Measurements from ENCODE around the gene PLOD2. TPM values are rescaled to one million over a fixed set of nuclear protein-coding genes. Genes with fewer than 3 reads are reported as not detected.

The PLOD2 gene
- total and polyA plus RNA-seq, 2 of the 8 experiments (the other 6 are each of a cell fraction or from before 2014, with no cell fraction given) = 4.0 to 28.7 TPM

DNA sequence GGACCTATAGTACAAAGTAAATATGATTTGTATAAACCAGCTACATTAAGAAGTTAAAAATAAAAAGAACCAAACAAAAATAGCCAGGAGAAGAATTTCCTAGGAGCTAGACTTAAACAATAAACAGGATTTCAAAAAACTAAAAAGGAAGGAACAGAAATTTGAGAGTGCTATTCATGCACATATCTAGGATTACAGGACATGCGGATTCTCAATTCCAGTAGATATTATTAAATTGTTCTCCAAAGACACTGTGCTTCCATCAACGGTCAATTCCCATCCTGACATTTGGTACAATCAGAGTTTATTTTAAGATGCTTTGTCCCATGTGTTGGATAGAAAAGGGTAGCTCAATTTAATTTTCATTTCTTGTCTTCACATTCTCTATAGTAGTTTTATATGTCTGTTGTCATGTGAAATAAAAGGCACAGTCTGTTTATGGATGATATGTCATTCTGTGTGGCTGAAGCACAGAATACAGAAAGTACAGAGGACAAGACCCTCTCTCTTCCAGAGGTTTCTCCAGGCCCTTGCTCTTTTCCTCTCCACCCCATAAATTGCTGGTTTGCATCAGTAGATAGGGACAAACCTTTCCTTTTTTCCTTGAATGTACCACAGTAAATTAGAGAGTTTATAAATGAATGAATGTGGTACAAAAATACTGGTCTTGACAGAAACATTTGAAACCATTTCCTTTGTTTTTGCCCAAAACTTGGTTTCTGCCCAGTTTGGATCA lies 3.5 kb downstream of the PLOD2 start (continued):
- TF ChIP-seq NANOG (IDR thresholded peaks at IDR 0.05; ENCODE audit: insufficient read depth, low read depth, low read length, poor library complexity, severe bottlenecking) = no peak
- no peak for TF ChIP-seq GABPA (IDR thresholded peaks at IDR 0.05; ENCODE audit: borderline replicate concordance, insufficient read depth, low read length)
- TF ChIP-seq PHF8 (conservative IDR thresholded peaks at IDR 0.05; ENCODE audit: low read depth, low read length) = no peak
- no peak for TF ChIP-seq POLR2A (IDR thresholded peaks at IDR 0.05; ENCODE audit: control extremely low read depth in 1 of 2, low read depth in 2 of 2, low read length in 2 of 2)
- no peak for TF ChIP-seq ASH2L (IDR thresholded peaks at IDR 0.05; ENCODE audit: low read length)
- TF ChIP-seq TAF1 (IDR thresholded peaks at IDR 0.05; ENCODE audit: low read depth, low read length) = no peak
- TF ChIP-seq, protein P1, sequence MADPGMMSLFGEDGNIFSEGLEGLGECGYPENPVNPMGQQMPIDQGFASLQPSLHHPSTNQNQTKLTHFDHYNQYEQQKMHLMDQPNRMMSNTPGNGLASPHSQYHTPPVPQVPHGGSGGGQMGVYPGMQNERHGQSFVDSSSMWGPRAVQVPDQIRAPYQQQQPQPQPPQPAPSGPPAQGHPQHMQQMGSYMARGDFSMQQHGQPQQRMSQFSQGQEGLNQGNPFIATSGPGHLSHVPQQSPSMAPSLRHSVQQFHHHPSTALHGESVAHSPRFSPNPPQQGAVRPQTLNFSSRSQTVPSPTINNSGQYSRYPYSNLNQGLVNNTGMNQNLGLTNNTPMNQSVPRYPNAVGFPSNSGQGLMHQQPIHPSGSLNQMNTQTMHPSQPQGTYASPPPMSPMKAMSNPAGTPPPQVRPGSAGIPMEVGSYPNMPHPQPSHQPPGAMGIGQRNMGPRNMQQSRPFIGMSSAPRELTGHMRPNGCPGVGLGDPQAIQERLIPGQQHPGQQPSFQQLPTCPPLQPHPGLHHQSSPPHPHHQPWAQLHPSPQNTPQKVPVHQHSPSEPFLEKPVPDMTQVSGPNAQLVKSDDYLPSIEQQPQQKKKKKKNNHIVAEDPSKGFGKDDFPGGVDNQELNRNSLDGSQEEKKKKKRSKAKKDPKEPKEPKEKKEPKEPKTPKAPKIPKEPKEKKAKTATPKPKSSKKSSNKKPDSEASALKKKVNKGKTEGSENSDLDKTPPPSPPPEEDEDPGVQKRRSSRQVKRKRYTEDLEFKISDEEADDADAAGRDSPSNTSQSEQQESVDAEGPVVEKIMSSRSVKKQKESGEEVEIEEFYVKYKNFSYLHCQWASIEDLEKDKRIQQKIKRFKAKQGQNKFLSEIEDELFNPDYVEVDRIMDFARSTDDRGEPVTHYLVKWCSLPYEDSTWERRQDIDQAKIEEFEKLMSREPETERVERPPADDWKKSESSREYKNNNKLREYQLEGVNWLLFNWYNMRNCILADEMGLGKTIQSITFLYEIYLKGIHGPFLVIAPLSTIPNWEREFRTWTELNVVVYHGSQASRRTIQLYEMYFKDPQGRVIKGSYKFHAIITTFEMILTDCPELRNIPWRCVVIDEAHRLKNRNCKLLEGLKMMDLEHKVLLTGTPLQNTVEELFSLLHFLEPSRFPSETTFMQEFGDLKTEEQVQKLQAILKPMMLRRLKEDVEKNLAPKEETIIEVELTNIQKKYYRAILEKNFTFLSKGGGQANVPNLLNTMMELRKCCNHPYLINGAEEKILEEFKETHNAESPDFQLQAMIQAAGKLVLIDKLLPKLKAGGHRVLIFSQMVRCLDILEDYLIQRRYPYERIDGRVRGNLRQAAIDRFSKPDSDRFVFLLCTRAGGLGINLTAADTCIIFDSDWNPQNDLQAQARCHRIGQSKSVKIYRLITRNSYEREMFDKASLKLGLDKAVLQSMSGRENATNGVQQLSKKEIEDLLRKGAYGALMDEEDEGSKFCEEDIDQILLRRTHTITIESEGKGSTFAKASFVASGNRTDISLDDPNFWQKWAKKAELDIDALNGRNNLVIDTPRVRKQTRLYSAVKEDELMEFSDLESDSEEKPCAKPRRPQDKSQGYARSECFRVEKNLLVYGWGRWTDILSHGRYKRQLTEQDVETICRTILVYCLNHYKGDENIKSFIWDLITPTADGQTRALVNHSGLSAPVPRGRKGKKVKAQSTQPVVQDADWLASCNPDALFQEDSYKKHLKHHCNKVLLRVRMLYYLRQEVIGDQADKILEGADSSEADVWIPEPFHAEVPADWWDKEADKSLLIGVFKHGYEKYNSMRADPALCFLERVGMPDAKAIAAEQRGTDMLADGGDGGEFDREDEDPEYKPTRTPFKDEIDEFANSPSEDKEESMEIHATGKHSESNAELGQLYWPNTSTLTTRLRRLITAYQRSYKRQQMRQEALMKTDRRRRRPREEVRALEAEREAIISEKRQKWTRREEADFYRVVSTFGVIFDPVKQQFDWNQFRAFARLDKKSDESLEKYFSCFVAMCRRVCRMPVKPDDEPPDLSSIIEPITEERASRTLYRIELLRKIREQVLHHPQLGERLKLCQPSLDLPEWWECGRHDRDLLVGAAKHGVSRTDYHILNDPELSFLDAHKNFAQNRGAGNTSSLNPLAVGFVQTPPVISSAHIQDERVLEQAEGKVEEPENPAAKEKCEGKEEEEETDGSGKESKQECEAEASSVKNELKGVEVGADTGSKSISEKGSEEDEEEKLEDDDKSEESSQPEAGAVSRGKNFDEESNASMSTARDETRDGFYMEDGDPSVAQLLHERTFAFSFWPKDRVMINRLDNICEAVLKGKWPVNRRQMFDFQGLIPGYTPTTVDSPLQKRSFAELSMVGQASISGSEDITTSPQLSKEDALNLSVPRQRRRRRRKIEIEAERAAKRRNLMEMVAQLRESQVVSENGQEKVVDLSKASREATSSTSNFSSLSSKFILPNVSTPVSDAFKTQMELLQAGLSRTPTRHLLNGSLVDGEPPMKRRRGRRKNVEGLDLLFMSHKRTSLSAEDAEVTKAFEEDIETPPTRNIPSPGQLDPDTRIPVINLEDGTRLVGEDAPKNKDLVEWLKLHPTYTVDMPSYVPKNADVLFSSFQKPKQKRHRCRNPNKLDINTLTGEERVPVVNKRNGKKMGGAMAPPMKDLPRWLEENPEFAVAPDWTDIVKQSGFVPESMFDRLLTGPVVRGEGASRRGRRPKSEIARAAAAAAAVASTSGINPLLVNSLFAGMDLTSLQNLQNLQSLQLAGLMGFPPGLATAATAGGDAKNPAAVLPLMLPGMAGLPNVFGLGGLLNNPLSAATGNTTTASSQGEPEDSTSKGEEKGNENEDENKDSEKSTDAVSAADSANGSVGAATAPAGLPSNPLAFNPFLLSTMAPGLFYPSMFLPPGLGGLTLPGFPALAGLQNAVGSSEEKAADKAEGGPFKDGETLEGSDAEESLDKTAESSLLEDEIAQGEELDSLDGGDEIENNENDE (IDR thresholded peaks at IDR 0.05; ENCODE audit: insufficient replicate concordance, low read length) = no peak
- TF ChIP-seq TCF12 (IDR thresholded peaks at IDR 0.05; ENCODE audit: low read depth, low read length) = no peak
- no peak for TF ChIP-seq HDAC6 (IDR thresholded peaks at IDR 0.05; ENCODE audit: low read depth, low read length)

Data from H1 (cell line).